HG02840 (cell line): ENCODE data around the gene FRYL.

Experiments
- ATAC-seq: cut with Tn5 transposase; IDR thresholded peaks from one replicate; pipeline ENCODE4 v1.9.1; 2021; ENCODE audit warnings: mild to moderate bottlenecking, moderate library complexity, moderate number of reproducible peaks; ENCODE audit not compliant: unreplicated experiment, low FRiP score

The FRYL gene

GRCh38 chr4:48499551-48500066 lies 280.5 kb downstream of the FRYL start:
- peak; percentile 64 for ATAC-seq

GRCh38 chr4:48498895-48499294 lies 281.2 kb downstream of the FRYL start:
- ATAC-seq: no peak

- no peak for ATAC-seq
Measured at GRCh38 chr4:48495941-48496340, 284.1 kb downstream of the FRYL start.

GRCh38 chr4:48493452-48494100 lies 286.5 kb downstream of the FRYL start:
- ATAC-seq: no peak

GRCh38 chr4:48491514-48492176 lies 288.4 kb downstream of the FRYL start:
- no peak for ATAC-seq

GRCh38 chr4:48490680-48491513 lies 289.2 kb downstream of the FRYL start:
- no peak for ATAC-seq

GRCh38 chr4:48490012-48490679 lies 289.9 kb downstream of the FRYL start, which contains the start of gene ZAR1:
Gene ZAR1, plus strand, starts transcription at chr4:48490252. Its CDS starts 40 bp downstream, at chr4:48490292.
- ATAC-seq: no peak

- no peak for ATAC-seq
Measured at GRCh38 chr4:48489683-48490011, 290.4 kb downstream of the FRYL start.

- no peak for ATAC-seq
Measured at GRCh38 chr4:48484494-48485168, 295.4 kb downstream of the FRYL start.

- ATAC-seq: no peak
Measured at GRCh38 chr4:48483777-48484493, 296.1 kb downstream of the FRYL start.

GRCh38 chr4:48483006-48483776 lies 296.9 kb downstream of the FRYL start, which contains the start of gene SLC10A4:
Gene SLC10A4, plus strand, starts transcription at chr4:48483343. Its CDS starts 219 bp downstream, at chr4:48483562.
- no peak for ATAC-seq

- no peak for ATAC-seq
Measured at GRCh38 chr4:48481581-48481980, 298.5 kb downstream of the FRYL start.

- ATAC-seq: no peak
Measured at GRCh38 chr4:48478273-48478672, 301.8 kb downstream of the FRYL start.

- no peak for ATAC-seq
Measured at GRCh38 chr4:48475770-48476169, 304.3 kb downstream of the FRYL start.

GRCh38 chr4:48472794-48473193 lies 307.3 kb downstream of the FRYL start:
- no peak for ATAC-seq

- no peak for ATAC-seq
Measured at GRCh38 chr4:48470570-48470969, 309.5 kb downstream of the FRYL start.

GRCh38 chr4:48470137-48470536 lies 309.9 kb downstream of the FRYL start:
- ATAC-seq: no peak

- no peak for ATAC-seq
Measured at GRCh38 chr4:48467891-48468290, 312.2 kb downstream of the FRYL start.

GRCh38 chr4:48467442-48467841 lies 312.6 kb downstream of the FRYL start:
- no peak for ATAC-seq
